IPS DF 4.7 (cell line): ENCODE data around the gene SCAF4.

Experiments
- DNase-seq: peaks from one replicate; pipeline ENCODE4 v3.0.0-alpha.2; 2013; ENCODE audit warnings: low spot score; ENCODE audit errors: extremely low read depth

Gene SCAF4

GRCh38 chr21:31713973-31714740, 17.8 kb downstream of the SCAF4 start:
- DNase-seq = no peak

- no peak for DNase-seq
Measured at GRCh38 chr21:31713115-31713514, 18.8 kb downstream of the SCAF4 start.

- DNase-seq = no peak
Measured at GRCh38 chr21:31711745-31712285, 20.1 kb downstream of the SCAF4 start.

- DNase-seq = no peak
Measured at GRCh38 chr21:31711326-31711725, 20.6 kb downstream of the SCAF4 start.

- DNase-seq = no peak
Measured at GRCh38 chr21:31710586-31710985, 21.3 kb downstream of the SCAF4 start.

- DNase-seq = no peak
Measured at GRCh38 chr21:31708541-31708940, 23.4 kb downstream of the SCAF4 start.

GRCh38 chr21:31707499-31707898, 24.4 kb downstream of the SCAF4 start:
- DNase-seq = no peak

GRCh38 chr21:31706562-31706961, 25.4 kb downstream of the SCAF4 start:
- DNase-seq = no peak

GRCh38 chr21:31700040-31700439, 31.9 kb downstream of the SCAF4 start:
- DNase-seq = no peak

- DNase-seq = no peak
Measured at GRCh38 chr21:31698461-31698860, 33.5 kb downstream of the SCAF4 start.

GRCh38 chr21:31696424-31696823, 35.5 kb downstream of the SCAF4 start:
- DNase-seq = no peak

GRCh38 chr21:31693222-31693621, 38.7 kb downstream of the SCAF4 start:
- no peak for DNase-seq

GRCh38 chr21:31688603-31689368, 43.1 kb downstream of the SCAF4 start:
- no peak for DNase-seq

- DNase-seq = no peak
Measured at GRCh38 chr21:31687108-31687507, 44.8 kb downstream of the SCAF4 start.

GRCh38 chr21:31686272-31686915, 45.5 kb downstream of the SCAF4 start:
- no peak for DNase-seq

GRCh38 chr21:31684918-31685317, 47.0 kb downstream of the SCAF4 start:
- DNase-seq = no peak

GRCh38 chr21:31683029-31683428, 48.9 kb downstream of the SCAF4 start:
- no peak for DNase-seq

- DNase-seq = no peak
Measured at GRCh38 chr21:31682620-31683019, 49.3 kb downstream of the SCAF4 start.

- no peak for DNase-seq
Measured at GRCh38 chr21:31678478-31678877, 53.4 kb downstream of the SCAF4 start.

GRCh38 chr21:31677047-31677446, 54.9 kb downstream of the SCAF4 start:
- DNase-seq = no peak

GRCh38 chr21:31675960-31676359, 56.0 kb downstream of the SCAF4 start:
- DNase-seq = no peak

GRCh38 chr21:31675318-31675717, 56.6 kb downstream of the SCAF4 start:
- DNase-seq = no peak
